GM23338 (cell line): ENCODE results near the gene ALDH1A1.

Source experiments
- CREB1 ChIP-seq: fragments of 250-450 bp; sonication (Bioruptor Pico); IDR thresholded peaks from 2 replicates; pipeline ENCODE4 v1.5.0; 2020; ENCODE audit warnings: low read depth, mild to moderate bottlenecking, moderate library complexity
- CTCF ChIP-seq, 2 experiments: fragments of 200-600 bp in 1 of 2; sonication (generic) in 1 of 2; conservative IDR thresholded peaks; 2 replicates each; pipeline versions ENCODE4 v1.5.1 to v1.6.1; 2016 to 2017; ENCODE audit warnings: antibody characterized with exemption in 2 of 2, low read depth in 2 of 2, mild to moderate bottlenecking in 2 of 2, moderate library complexity in 1 of 2
- EZH2 ChIP-seq: fragments of 200-600 bp; sonication (generic); IDR thresholded peaks from one replicate; pipeline ENCODE4 v1.8.0; 2017; ENCODE audit warnings: antibody characterized with exemption, mild to moderate bottlenecking, low read depth; ENCODE audit not compliant: unreplicated experiment
- EZH2phosphoT487 ChIP-seq: fragments of 200-600 bp; sonication (generic); IDR thresholded peaks from one replicate; pipeline ENCODE4 v1.8.1; 2018; ENCODE audit warnings: antibody characterized with exemption; ENCODE audit not compliant: unreplicated experiment
- NANOG ChIP-seq: IDR thresholded peaks from 2 replicates; pipeline ENCODE4 v1.6.1; 2016; ENCODE audit warnings: antibody characterized with exemption, borderline replicate concordance
- POLR2AphosphoS5 ChIP-seq: IDR thresholded peaks from 2 replicates; pipeline ENCODE4 v1.6.1; 2016; ENCODE audit warnings: antibody characterized with exemption, low read depth
- ZNF114 ChIP-seq: fragments of 250-450 bp; sonication (Bioruptor Pico); IDR thresholded peaks from 2 replicates; pipeline ENCODE4 v1.5.0; 2020; ENCODE audit warnings: mild to moderate bottlenecking, moderate library complexity
- ZNF331 ChIP-seq: fragments of 250-450 bp; sonication (Bioruptor Pico); IDR thresholded peaks from 2 replicates; pipeline ENCODE4 v1.5.0; 2020; ENCODE audit warnings: low read depth, mild to moderate bottlenecking, moderate library complexity
- TF ChIP-seq, protein P1 (sequence below): IDR thresholded peaks from one replicate; pipeline ENCODE4 v1.6.1; 2018; ENCODE audit warnings: antibody characterized with exemption; ENCODE audit not compliant: unreplicated experiment
- TF ChIP-seq, protein P2 (sequence below): fragments of 250-450 bp; sonication (Bioruptor Pico); IDR thresholded peaks from 2 replicates; pipeline ENCODE4 v1.5.0; 2020; ENCODE audit warnings: mild to moderate bottlenecking, moderate library complexity

GRCh38 chr9:72952914-72953313 is at the start of gene ALDH1A1:
- TF ChIP-seq NANOG (no peak), CTCF (conservative IDR thresholded peaks at IDR 0.05; ENCODE audit: low read depth in 2 of 2) (no peak), EZH2 (no peak), POLR2AphosphoS5 (no peak), ZNF331 (CRISPR knock-in tag) (no peak), EZH2phosphoT487 (no peak), CREB1 (CRISPR knock-in tag) (no peak), ZNF114 (CRISPR knock-in tag) (no peak)
- TF ChIP-seq, protein P1, sequence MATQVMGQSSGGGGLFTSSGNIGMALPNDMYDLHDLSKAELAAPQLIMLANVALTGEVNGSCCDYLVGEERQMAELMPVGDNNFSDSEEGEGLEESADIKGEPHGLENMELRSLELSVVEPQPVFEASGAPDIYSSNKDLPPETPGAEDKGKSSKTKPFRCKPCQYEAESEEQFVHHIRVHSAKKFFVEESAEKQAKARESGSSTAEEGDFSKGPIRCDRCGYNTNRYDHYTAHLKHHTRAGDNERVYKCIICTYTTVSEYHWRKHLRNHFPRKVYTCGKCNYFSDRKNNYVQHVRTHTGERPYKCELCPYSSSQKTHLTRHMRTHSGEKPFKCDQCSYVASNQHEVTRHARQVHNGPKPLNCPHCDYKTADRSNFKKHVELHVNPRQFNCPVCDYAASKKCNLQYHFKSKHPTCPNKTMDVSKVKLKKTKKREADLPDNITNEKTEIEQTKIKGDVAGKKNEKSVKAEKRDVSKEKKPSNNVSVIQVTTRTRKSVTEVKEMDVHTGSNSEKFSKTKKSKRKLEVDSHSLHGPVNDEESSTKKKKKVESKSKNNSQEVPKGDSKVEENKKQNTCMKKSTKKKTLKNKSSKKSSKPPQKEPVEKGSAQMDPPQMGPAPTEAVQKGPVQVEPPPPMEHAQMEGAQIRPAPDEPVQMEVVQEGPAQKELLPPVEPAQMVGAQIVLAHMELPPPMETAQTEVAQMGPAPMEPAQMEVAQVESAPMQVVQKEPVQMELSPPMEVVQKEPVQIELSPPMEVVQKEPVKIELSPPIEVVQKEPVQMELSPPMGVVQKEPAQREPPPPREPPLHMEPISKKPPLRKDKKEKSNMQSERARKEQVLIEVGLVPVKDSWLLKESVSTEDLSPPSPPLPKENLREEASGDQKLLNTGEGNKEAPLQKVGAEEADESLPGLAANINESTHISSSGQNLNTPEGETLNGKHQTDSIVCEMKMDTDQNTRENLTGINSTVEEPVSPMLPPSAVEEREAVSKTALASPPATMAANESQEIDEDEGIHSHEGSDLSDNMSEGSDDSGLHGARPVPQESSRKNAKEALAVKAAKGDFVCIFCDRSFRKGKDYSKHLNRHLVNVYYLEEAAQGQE, result no peak
- TF ChIP-seq, protein P2, sequence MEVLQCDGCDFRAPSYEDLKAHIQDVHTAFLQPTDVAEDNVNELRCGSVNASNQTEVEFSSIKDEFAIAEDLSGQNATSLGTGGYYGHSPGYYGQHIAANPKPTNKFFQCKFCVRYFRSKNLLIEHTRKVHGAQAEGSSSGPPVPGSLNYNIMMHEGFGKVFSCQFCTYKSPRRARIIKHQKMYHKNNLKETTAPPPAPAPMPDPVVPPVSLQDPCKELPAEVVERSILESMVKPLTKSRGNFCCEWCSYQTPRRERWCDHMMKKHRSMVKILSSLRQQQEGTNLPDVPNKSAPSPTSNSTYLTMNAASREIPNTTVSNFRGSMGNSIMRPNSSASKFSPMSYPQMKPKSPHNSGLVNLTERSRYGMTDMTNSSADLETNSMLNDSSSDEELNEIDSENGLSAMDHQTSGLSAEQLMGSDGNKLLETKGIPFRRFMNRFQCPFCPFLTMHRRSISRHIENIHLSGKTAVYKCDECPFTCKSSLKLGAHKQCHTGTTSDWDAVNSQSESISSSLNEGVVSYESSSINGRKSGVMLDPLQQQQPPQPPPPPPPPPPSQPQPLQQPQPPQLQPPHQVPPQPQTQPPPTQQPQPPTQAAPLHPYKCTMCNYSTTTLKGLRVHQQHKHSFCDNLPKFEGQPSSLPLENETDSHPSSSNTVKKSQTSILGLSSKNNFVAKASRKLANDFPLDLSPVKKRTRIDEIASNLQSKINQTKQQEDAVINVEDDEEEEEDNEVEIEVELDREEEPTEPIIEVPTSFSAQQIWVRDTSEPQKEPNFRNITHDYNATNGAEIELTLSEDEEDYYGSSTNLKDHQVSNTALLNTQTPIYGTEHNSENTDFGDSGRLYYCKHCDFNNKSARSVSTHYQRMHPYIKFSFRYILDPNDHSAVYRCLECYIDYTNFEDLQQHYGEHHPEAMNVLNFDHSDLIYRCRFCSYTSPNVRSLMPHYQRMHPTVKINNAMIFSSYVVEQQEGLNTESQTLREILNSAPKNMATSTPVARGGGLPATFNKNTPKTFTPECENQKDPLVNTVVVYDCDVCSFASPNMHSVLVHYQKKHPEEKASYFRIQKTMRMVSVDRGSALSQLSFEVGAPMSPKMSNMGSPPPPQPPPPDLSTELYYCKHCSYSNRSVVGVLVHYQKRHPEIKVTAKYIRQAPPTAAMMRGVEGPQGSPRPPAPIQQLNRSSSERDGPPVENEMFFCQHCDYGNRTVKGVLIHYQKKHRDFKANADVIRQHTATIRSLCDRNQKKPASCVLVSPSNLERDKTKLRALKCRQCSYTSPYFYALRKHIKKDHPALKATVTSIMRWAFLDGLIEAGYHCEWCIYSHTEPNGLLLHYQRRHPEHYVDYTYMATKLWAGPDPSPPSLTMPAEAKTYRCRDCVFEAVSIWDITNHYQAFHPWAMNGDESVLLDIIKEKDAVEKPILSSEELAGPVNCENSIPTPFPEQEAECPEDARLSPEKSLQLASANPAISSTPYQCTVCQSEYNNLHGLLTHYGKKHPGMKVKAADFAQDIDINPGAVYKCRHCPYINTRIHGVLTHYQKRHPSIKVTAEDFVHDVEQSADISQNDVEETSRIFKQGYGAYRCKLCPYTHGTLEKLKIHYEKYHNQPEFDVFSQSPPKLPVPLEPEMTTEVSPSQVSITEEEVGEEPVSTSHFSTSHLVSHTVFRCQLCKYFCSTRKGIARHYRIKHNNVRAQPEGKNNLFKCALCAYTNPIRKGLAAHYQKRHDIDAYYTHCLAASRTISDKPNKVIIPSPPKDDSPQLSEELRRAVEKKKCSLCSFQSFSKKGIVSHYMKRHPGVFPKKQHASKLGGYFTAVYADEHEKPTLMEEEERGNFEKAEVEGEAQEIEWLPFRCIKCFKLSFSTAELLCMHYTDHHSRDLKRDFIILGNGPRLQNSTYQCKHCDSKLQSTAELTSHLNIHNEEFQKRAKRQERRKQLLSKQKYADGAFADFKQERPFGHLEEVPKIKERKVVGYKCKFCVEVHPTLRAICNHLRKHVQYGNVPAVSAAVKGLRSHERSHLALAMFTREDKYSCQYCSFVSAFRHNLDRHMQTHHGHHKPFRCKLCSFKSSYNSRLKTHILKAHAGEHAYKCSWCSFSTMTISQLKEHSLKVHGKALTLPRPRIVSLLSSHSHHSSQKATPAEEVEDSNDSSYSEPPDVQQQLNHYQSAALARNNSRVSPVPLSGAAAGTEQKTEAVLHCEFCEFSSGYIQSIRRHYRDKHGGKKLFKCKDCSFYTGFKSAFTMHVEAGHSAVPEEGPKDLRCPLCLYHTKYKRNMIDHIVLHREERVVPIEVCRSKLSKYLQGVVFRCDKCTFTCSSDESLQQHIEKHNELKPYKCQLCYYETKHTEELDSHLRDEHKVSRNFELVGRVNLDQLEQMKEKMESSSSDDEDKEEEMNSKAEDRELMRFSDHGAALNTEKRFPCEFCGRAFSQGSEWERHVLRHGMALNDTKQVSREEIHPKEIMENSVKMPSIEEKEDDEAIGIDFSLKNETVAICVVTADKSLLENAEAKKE (CRISPR knock-in tag), result no peak
